Dedifferentiated amniotic fluid mesenchymal stem cell (primary cell): ENCODE data around the gene DCC.

ENCODE experiments used
- DNase-seq: peaks from one replicate; pipeline ENCODE4 v3.0.0-alpha.2; 2016; ENCODE audit errors: extremely low spot score

The DCC gene

GRCh38 chr18:53070788-53071187, 730.8 kb downstream of the DCC start:
- no peak for DNase-seq

GRCh38 chr18:53080687-53081086, 740.7 kb downstream of the DCC start:
- DNase-seq = no peak

- DNase-seq = no peak
Measured at GRCh38 chr18:53093636-53094035, 753.6 kb downstream of the DCC start.

- DNase-seq = no peak
Measured at GRCh38 chr18:53101536-53102105, 761.6 kb downstream of the DCC start.

- no peak for DNase-seq
Measured at GRCh38 chr18:53114441-53114840, 774.4 kb downstream of the DCC start.

- no peak for DNase-seq
Measured at GRCh38 chr18:53115876-53116585, 776.0 kb downstream of the DCC start.

- no peak for DNase-seq
Measured at GRCh38 chr18:53117851-53118250, 777.9 kb downstream of the DCC start.

- DNase-seq = no peak
Measured at GRCh38 chr18:53126210-53126609, 786.2 kb downstream of the DCC start.

- DNase-seq = no peak
Measured at GRCh38 chr18:53131001-53131400, 791.0 kb downstream of the DCC start.

- DNase-seq = no peak
Measured at GRCh38 chr18:53134711-53135110, 794.7 kb downstream of the DCC start.

- no peak for DNase-seq
Measured at GRCh38 chr18:53135654-53136053, 795.7 kb downstream of the DCC start.

GRCh38 chr18:53139746-53140500, 799.9 kb downstream of the DCC start:
- DNase-seq = no peak

GRCh38 chr18:53142005-53142404, 802.0 kb downstream of the DCC start:
- no peak for DNase-seq

- no peak for DNase-seq
Measured at GRCh38 chr18:53147472-53147871, 807.5 kb downstream of the DCC start.

- DNase-seq = no peak
Measured at GRCh38 chr18:53148123-53148522, 808.1 kb downstream of the DCC start.

- DNase-seq = no peak
Measured at GRCh38 chr18:53152476-53152875, 812.5 kb downstream of the DCC start.

- no peak for DNase-seq
Measured at GRCh38 chr18:53153281-53153680, 813.3 kb downstream of the DCC start.

- no peak for DNase-seq
Measured at GRCh38 chr18:53153800-53154199, 813.8 kb downstream of the DCC start.

- no peak for DNase-seq
Measured at GRCh38 chr18:53165770-53166169, 825.8 kb downstream of the DCC start.

- DNase-seq = no peak
Measured at GRCh38 chr18:53169346-53169745, 829.3 kb downstream of the DCC start.

GRCh38 chr18:53191634-53192033, 851.6 kb downstream of the DCC start:
- DNase-seq = no peak

- DNase-seq = no peak
Measured at GRCh38 chr18:53193870-53194269, 853.9 kb downstream of the DCC start.

GRCh38 chr18:53219853-53220252, 879.9 kb downstream of the DCC start:
- no peak for DNase-seq
